GM12864 (cell line): ENCODE measurements around the gene MAGEA11.
"Not testable (repeated sequence)": the region's sequence is repeated elsewhere in the genome, so short reads cannot be mapped to it uniquely, and the experiment has no call there.

Experiments used
- DNase-seq: peaks from one replicate; pipeline ENCODE4 v3.0.0-alpha.2; 2011; ENCODE audit warnings: low read depth
- H3K4me3 ChIP-seq: 2 replicates; pipeline ENCODE4 v1.5.1; 2011; ENCODE audit warnings: mild to moderate bottlenecking, low read depth, low read length, control low read depth
- CTCF ChIP-seq: IDR thresholded peaks from 2 replicates; pipeline ENCODE4 v1.5.1; 2011; ENCODE audit warnings: low read depth, mild to moderate bottlenecking, moderate library complexity, low read length, control low read depth, inconsistent platforms; ENCODE audit errors: missing control alignments

Gene MAGEA11

DNA sequence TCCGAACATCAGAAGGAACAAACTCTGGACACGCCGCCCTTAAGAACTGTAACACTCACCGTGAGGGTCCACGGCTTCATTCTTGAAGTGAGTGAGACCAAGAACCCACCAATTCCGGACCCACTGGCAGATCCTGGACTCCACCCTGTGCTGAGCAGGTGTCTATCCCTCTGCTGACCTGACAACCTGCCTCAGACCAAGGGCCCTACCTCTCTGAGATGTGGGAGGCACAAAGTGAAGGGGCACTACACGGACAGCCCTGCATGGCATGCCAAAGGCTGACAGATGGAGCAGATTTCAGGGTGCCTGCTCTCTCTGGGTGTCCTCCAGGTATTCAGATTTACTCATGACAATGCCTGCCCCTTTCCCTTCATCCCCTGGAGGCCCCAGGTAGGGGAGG, 48.0 kb downstream of the MAGEA11 start:
- TF ChIP-seq CTCF: no peak
- H3K4me3 ChIP-seq: no peak overlapping the region
- no peak for DNase-seq

GRCh38 chrX:149760965-149761364, 49.1 kb downstream of the MAGEA11 start:
- TF ChIP-seq CTCF: no peak
- DNase-seq: no peak
- H3K4me3 ChIP-seq: no peak overlapping the region

DNA sequence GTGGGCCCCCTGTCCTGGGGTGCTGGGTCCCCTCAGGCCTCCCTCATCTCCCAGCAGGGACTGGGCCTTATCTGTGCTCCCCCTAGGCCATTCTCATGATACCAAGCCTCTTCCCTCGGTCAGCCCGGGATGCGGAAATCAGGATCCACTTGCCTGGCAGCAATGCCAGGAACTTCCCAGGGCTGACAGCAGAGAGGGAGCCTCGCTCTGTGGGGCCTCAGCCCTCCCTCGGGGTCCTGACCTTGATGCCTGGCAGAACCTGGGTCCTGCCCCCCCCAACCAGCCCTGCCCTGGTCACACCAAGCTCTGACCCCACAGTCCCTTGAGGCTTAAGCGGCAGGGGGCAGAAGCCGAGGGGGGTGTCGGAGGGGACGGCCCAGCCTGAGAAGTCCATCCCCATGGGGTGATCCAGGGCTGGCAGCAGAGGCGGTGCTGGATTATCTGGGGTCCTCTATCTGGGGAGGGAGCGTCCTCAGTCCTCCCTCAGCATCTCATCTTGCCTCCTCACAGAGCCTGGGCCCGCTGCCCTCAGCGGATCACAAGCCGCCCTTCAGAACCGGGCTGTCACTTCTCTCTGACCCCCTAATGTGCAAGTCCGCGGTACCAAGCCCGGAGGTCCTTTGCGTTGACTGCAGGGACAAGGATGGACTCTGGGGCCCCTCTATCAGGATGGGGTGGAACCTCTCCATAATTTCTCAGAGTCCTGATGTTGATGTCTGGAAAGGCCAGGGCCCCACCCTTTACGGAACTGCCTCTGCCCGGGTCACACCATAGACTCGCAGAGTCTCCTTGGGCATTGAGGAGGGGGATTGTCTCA, 50.2 kb downstream of the MAGEA11 start:
- not testable (repeated sequence) for H3K4me3 ChIP-seq, DNase-seq

GRCh38 chrX:149762696-149763614, 51.1 kb downstream of the MAGEA11 start:
- no peak for DNase-seq
- H3K4me3 ChIP-seq: no peak overlapping the region
- no peak for TF ChIP-seq CTCF
